ENCODE data around the gene ATF6B. TPM values are rescaled to one million over a fixed set of nuclear protein-coding genes. Genes with fewer than 3 reads are reported as not detected.
A peak's percentile ranks its signal among the peaks of the same experiment; 100 is the strongest.

The ATF6B gene
- total and polyA plus RNA-seq, 2 of the 13 experiments (the other 11 are each of a cell fraction or from before 2014, with no cell fraction given): 18.1 to 44.0 TPM

- Histone ChIP-seq H3K9me3 (ENCODE audit: low read length) (no peaks in the 10 kb centered on the region), H3K79me2 (ENCODE audit: insufficient read depth, low read length) (peaks cover 17% of the 10 kb centered on the region), H3K9ac (ENCODE audit: insufficient read depth, low read depth, low read length) (peak within 1 kb of the TSS; percentile 91), H3K27ac (ENCODE audit: extremely low read length, insufficient read depth, low read length) (peak within 1 kb of the TSS; percentile 88), H3K4me3 (replicated peaks in 1 of 3; ENCODE audit: insufficient read depth in 1 of 3, low read depth in 2 of 3, low read length in 3 of 3) (peak within 1 kb of the TSS; percentile 78 to 91 (median 88)), H3K4me2 (ENCODE audit: low read depth, low read length) (peak within 1 kb of the TSS; percentile 94), H3K4me1 (ENCODE audit: insufficient read depth, low read length) (peaks cover 28% of the 10 kb centered on the region), H4K20me1 (ENCODE audit: insufficient read depth, low read length) (no peaks in the 10 kb centered on the region), H3K27me3 (ENCODE audit: control insufficient read depth in 1 of 2, insufficient read depth in 2 of 2, low read length in 2 of 2) (no peaks in the 10 kb centered on the region; a peak in 1 of 5 replicates), H3K36me3 (replicated peaks in 1 of 2; ENCODE audit: control insufficient read depth in 1 of 2, insufficient read depth in 2 of 2, low read length in 2 of 2) (peaks cover 18 to 32% of the 10 kb centered on the region in 2 experiments), H2AFZ (ENCODE audit: low read length) (peak within 1 kb of the TSS; percentile 75)
- in situ Hi-C loops (cut with HindIII; ENCODE audit: extremely low pct_ligation_motif_present, low pct_unique_long_range_greater_than_20kb): loop anchor here (5.0 kb wide), 1 partner anchor 37 kb away; no protein-coding TSS in a partner anchor
- POLR2A ChIA-PET: interaction anchor here (0.5 to 2.6 kb wide), 14 partner anchors 11 to 818 kb away, joined by 3 to 35 read pairs (median 4); partner anchors contain the start of genes AGPAT1, ATF6B, EGFL8 and FKBPL
- peak; percentile 86 for FAIRE-seq
- CTCF ChIA-PET (ENCODE audit: low intra/inter-chr PET ratio, low total read pairs): interaction anchor here (1.0 to 4.3 kb wide), 6 partner anchors 26 to 106 kb away, joined by 4 to 97 read pairs (median 4); partner anchors contain the start of gene ATF6B
- ATAC-seq: peak; percentile 79
- intact Hi-C loops (cut with micrococcal nuclease; ENCODE audit: unreplicated experiment): loop anchor here (1.0 kb wide), 5 partner anchors 24 to 67 kb away; partner anchors contain the start of genes FKBPL and RNF5
- TSS peak; percentile 73 for BruUV-seq (replicated peaks)
- under 1% methylated on average over 41 of the region's 52 CpGs for WGBS (ENCODE audit: low lambda C conversion rate)
- DNase-seq (ENCODE audit: low spot score): peak; percentile 93
- 0 out of 2 replicates have a peak, but pooled peaks have one; percentile 12 for TF ChIP-seq SIX1 (CRISPR knock-in tag; IDR thresholded peaks at IDR 0.05; ENCODE audit: borderline replicate concordance)
- peak; percentile 88; the same call in 1 of the 2 replicates for TF ChIP-seq ZSCAN29 (CRISPR knock-in tag; conservative IDR thresholded peaks at IDR 0.05)
- TF ChIP-seq ZZZ3 (CRISPR knock-in tag; IDR thresholded peaks at IDR 0.05; ENCODE audit: borderline replicate concordance): peak; percentile 87; the same call in 1 of the 2 replicates
- TF ChIP-seq HDAC1 (CRISPR knock-in tag; IDR thresholded peaks at IDR 0.05): peak; percentile 93
- TF ChIP-seq ZNF670 (CRISPR knock-in tag; IDR thresholded peaks at IDR 0.05; ENCODE audit: borderline replicate concordance): peak; percentile 87; the same call in 1 of the 2 replicates
- TF ChIP-seq PRDM10 (CRISPR knock-in tag; IDR thresholded peaks at IDR 0.05; ENCODE audit: low read depth): peak; percentile 99
- TF ChIP-seq CENPX (CRISPR knock-in tag; IDR thresholded peaks at IDR 0.05): no peak
- 0 out of 2 replicates have a peak, but pooled peaks have one; percentile 46 for TF ChIP-seq ZNF318 (CRISPR knock-in tag; IDR thresholded peaks at IDR 0.05)
- TF ChIP-seq ZNF644 (CRISPR knock-in tag; IDR thresholded peaks at IDR 0.05; ENCODE audit: low read depth): no peak
These were observed 25.8 kb upstream of the ATF6B start, which contains the start of gene PPT2 for GRCh38 chr6:32153564-32154513. Gene PPT2, plus strand, starts transcription at chr6:32154141. Its CDS starts 454 bp downstream, at chr6:32154595.

All from HepG2 (cell line).